K562 (cell line): ENCODE results near the gene FIBP. TPM values are rescaled to one million over a fixed set of nuclear protein-coding genes. Genes with fewer than 3 reads are reported as not detected.
A peak's percentile ranks its signal among the peaks of the same experiment; 100 is the strongest.

ENCODE experiments used
- ATAC-seq: fragments of 200-7000 bp; cut with Tn5 transposase; 3 replicates; pipeline ENCODE4 v1.9.1; 2020; ENCODE audit warnings: moderate library complexity
- BruUV-seq: library from RNA; stranded (reverse); fragments of 400-500 nt; replicated peaks from 2 replicates; lab custom pipeline; 2021; lab: Mats Ljungman, UMichigan
- CTCF ChIA-PET: fragments of 300-600 bp; formaldehyde crosslinking; extraction: SDS; loops from one replicate; lab custom pipeline; 2021; ENCODE audit warnings: low intra/inter-chr PET ratio; lab: Yijun Ruan, JAX
- POLR2A ChIA-PET: fragments of 300-600, 350-650 bp; sonication (Branson Sonifier 250); formaldehyde crosslinking; extraction: SDS; loops from one replicate; lab custom pipeline; 2021; ENCODE audit warnings: antibody characterized with exemption, inconsistent platforms; lab: Yijun Ruan, JAX
- DNase-seq, 4 experiments: peaks; one replicate each; pipeline versions ENCODE4 v3.0.0 to v3.0.0-alpha.2; 2011 to 2018; ENCODE audit warnings: low spot score in 3 of 4, mixed read lengths in 3 of 4; ENCODE audit errors: extremely low read depth in 1 of 4
- FAIRE-seq: peaks from 2 replicates; lab custom pipeline; 2011; peaks lifted over from hg19 to GRCh38; lab: Jason Lieb, UNC
- H2AFZ ChIP-seq: 2 replicates; pipeline ENCODE4 v1.6.0; 2011; ENCODE audit warnings: low read depth, low read length, control low read depth, inconsistent platforms
- H3K27ac ChIP-seq: fragments of 200-600 bp; 3 replicates; pipeline ENCODE4 v1.8.0; 2011; ENCODE audit warnings: low read depth, mild to moderate bottlenecking, control low read depth, inconsistent platforms, low read length, moderate library complexity, mixed read lengths; ENCODE audit errors: extremely low read depth
- H3K27me3 ChIP-seq, 2 experiments: fragments of 300-600 bp in 1 of 2; 2 replicates in 1 of 2; 3 replicates in 1 of 2; pipeline versions ENCODE4 v1.6.0 to v1.8.0; 2011; ENCODE audit warnings: inconsistent platforms in 2 of 2, low read length in 2 of 2, mild to moderate bottlenecking in 1 of 2, mixed read lengths in 1 of 2, moderate library complexity in 1 of 2; ENCODE audit not compliant: control insufficient read depth in 2 of 2, insufficient read depth in 2 of 2
- H3K36me3 ChIP-seq: fragments of 300-600 bp; 3 replicates; pipeline ENCODE4 v1.8.0; 2011; ENCODE audit warnings: mild to moderate bottlenecking, low read length, inconsistent platforms; ENCODE audit not compliant: control insufficient read depth, insufficient read depth
- H3K4me1 ChIP-seq, 2 experiments: fragments of 200-600 bp in 1 of 2; replicated peaks in 1 of 2; 2 replicates in 1 of 2; 3 replicates in 1 of 2; pipeline versions ENCODE4 v1.5.1 to v1.8.0; 2011; ENCODE audit warnings: inconsistent platforms in 2 of 2, low read length in 2 of 2, mild to moderate bottlenecking in 1 of 2, mixed read lengths in 1 of 2, moderate library complexity in 1 of 2; ENCODE audit not compliant: control insufficient read depth in 2 of 2, insufficient read depth in 2 of 2
- H3K4me2 ChIP-seq: 2 replicates; pipeline ENCODE4 v1.6.1; 2011; ENCODE audit warnings: low read length, control low read depth, inconsistent platforms, mixed read lengths; ENCODE audit not compliant: insufficient read depth
- H3K4me3 ChIP-seq: fragments of 200-600 bp; sonication (generic), shearing (Covaris generic); 2 replicates; pipeline ENCODE4 v1.5.1; 2016; ENCODE audit warnings: control low read depth, inconsistent platforms
- H3K79me2 ChIP-seq: fragments of 200-600 bp; 3 replicates; pipeline ENCODE4 v1.8.0; 2011; ENCODE audit warnings: low read length, inconsistent platforms; ENCODE audit not compliant: control insufficient read depth, insufficient read depth
- H3K9ac ChIP-seq, 2 experiments: 2 replicates each; pipeline versions ENCODE4 v1.6.0 to v1.6.1; 2011; ENCODE audit warnings: low read depth in 2 of 2, low read length in 2 of 2, control low read depth in 1 of 2, inconsistent platforms in 1 of 2, mild to moderate bottlenecking in 1 of 2, mixed read lengths in 1 of 2; ENCODE audit not compliant: insufficient read depth in 1 of 2
- H3K9me1 ChIP-seq: one replicate; pipeline ENCODE4 v1.6.0; 2011; ENCODE audit warnings: inconsistent platforms, mild to moderate bottlenecking, low read length, moderate library complexity; ENCODE audit not compliant: control insufficient read depth, insufficient read depth
- H3K9me3 ChIP-seq: replicated peaks from 2 replicates; pipeline ENCODE4 v1.5.1; 2011; ENCODE audit warnings: low read depth, low read length, inconsistent platforms; ENCODE audit not compliant: control insufficient read depth, insufficient read depth
- H4K20me1 ChIP-seq: replicated peaks from 2 replicates; pipeline ENCODE4 v1.6.1; 2011; ENCODE audit warnings: low read length, inconsistent platforms, mixed read lengths; ENCODE audit not compliant: control insufficient read depth, insufficient read depth
- AFF4 ChIP-seq: sonication (generic); formaldehyde crosslinking; IDR thresholded peaks from 2 replicates; pipeline ENCODE4 v1.8.0; 2023; ENCODE audit warnings: mild to moderate bottlenecking, missing genetic modification reagents
- ATF6 ChIP-seq: sonication (generic); formaldehyde crosslinking; IDR thresholded peaks from 2 replicates; pipeline ENCODE4 v1.4.0; 2020; ENCODE audit warnings: mild to moderate bottlenecking, missing genetic modification reagents
- BRD4 ChIP-seq: fragments of 200-600 bp; sonication (generic); IDR thresholded peaks from 2 replicates; pipeline ENCODE4 v1.6.1; 2017; ENCODE audit warnings: inconsistent platforms
- CHD1 ChIP-seq: fragments of 200-600 bp; sonication (generic); IDR thresholded peaks from one replicate; pipeline ENCODE4 v1.6.1; 2012; ENCODE audit warnings: mild to moderate bottlenecking, moderate library complexity, low read length, inconsistent platforms
- ETV6 ChIP-seq, 3 experiments: fragments of 150-350 bp in 1 of 3; sonication (generic) in 1 of 3; formaldehyde crosslinking in 1 of 3; IDR thresholded peaks; 2 replicates each; pipeline versions ENCODE4 v1.6.1 to v1.8.0; 2014 to 2022; ENCODE audit warnings: borderline replicate concordance in 2 of 3, low read depth in 2 of 3, antibody characterized with exemption in 1 of 3, low read length in 1 of 3, mild to moderate bottlenecking in 1 of 3, missing genetic modification reagents in 1 of 3
- GATA2 ChIP-seq: sonication (generic); formaldehyde crosslinking; IDR thresholded peaks from 2 replicates; pipeline ENCODE4 v1.4.0; 2020; ENCODE audit warnings: mild to moderate bottlenecking, missing genetic modification reagents
- KLF16 ChIP-seq: IDR thresholded peaks from 2 replicates; pipeline ENCODE4 v1.6.1; 2016; ENCODE audit warnings: antibody characterized with exemption
- SIN3A ChIP-seq, 2 experiments: fragments of 150-350 bp in 1 of 2; IDR thresholded peaks; 2 replicates each; pipeline ENCODE4 v1.6.1; 2011 to 2016; ENCODE audit warnings: borderline replicate concordance in 2 of 2, low read depth in 2 of 2, low read length in 2 of 2, mild to moderate bottlenecking in 2 of 2, moderate library complexity in 2 of 2; ENCODE audit not compliant: control insufficient read depth in 1 of 2
- TAF9B ChIP-seq: fragments of 450-650 bp; IDR thresholded peaks from 2 replicates; pipeline ENCODE4 v1.6.1; 2018; ENCODE audit warnings: mild to moderate bottlenecking; ENCODE audit not compliant: partially characterized antibody
- U2AF1 ChIP-seq: fragments of 200-400 bp; formaldehyde crosslinking; optimal IDR thresholded peaks from 2 replicates; pipeline ENCODE3; 2017; ENCODE audit warnings: mild to moderate bottlenecking, low read depth, low read length, moderate library complexity
- YY1 ChIP-seq, 3 experiments: IDR thresholded peaks; 2 replicates each; pipeline ENCODE4 v1.6.1; 2011; ENCODE audit warnings: low read length in 2 of 3, mild to moderate bottlenecking in 2 of 3, moderate library complexity in 2 of 3, borderline replicate concordance in 1 of 3, control low read depth in 1 of 3, low read depth in 1 of 3; ENCODE audit not compliant: insufficient read depth in 3 of 3, insufficient replicate concordance in 2 of 3, control insufficient read depth in 1 of 3, insufficient read length in 1 of 3; ENCODE audit errors: extremely low read depth in 1 of 3
- ZNF696 ChIP-seq: fragments of 250-450 bp; sonication (Bioruptor Pico); conservative IDR thresholded peaks from 2 replicates; pipeline ENCODE4 v1.4.0; 2020; ENCODE audit warnings: mild to moderate bottlenecking, moderate library complexity
- WGBS: fragments of 100-300 bp; shearing (Covaris generic); methylation state at CpG from one replicate; pipeline ENCODE4 v1.1.6; 2016; ENCODE audit warnings: low coverage, mixed read lengths; ENCODE audit not compliant: insufficient coverage; ENCODE audit errors: missing lambda C conversion rate; 5-methylcytosine and 5-hydroxymethylcytosine counted together
- in situ Hi-C: fragments of 300-500 bp; cut with MboI; formaldehyde crosslinking; loops from 4 replicates; pipeline ENCODE4 v1.15.0; 2018; ENCODE audit warnings: inconsistent platforms, mixed read lengths
- intact Hi-C: fragments of 100-400 bp; cut with micrococcal nuclease; formaldehyde crosslinking; loops from 2 replicates; pipeline ENCODE4 v1.14.2; 2022
- polyA plus RNA-seq, 8 experiments: library from polyadenylated mRNA; depleted of rRNA in 4 of 8; stranded (reverse) in 5 of 8; unstranded in 3 of 8; fragments of >200 nt; fragmentation: Nextera tagmentation in 2 of 8; fragmentation: Illumina TruSeq in 1 of 8; extraction: Ambion mirVana in 2 of 8; extraction: Trizol in 1 of 8; gene quantifications; 2 replicates each; pipeline versions ENCODE4 v1.2.1 to v1.2.3, GENCODE V29; 2011 to 2014; ENCODE audit warnings: inconsistent platforms in 1 of 8, missing spikeins in 1 of 8
- total RNA-seq, 7 experiments: library from RNA; depleted of rRNA in 6 of 7; stranded (reverse); fragments of >200 nt in 6 of 7; fragmentation: Illumina TruSeq in 2 of 7; extraction: Trizol in 2 of 7; gene quantifications; 2 replicates each; pipeline versions ENCODE4 v1.2.1 to v1.2.3, GENCODE V29; 2011 to 2021; ENCODE audit warnings: low replicate concordance in 1 of 7

The FIBP gene
- total and polyA plus RNA-seq, 9 of the 15 experiments (the other 6 are each of a cell fraction or from before 2014, with no cell fraction given): 41.2 to 79.2 (median 48.6) TPM

DNA sequence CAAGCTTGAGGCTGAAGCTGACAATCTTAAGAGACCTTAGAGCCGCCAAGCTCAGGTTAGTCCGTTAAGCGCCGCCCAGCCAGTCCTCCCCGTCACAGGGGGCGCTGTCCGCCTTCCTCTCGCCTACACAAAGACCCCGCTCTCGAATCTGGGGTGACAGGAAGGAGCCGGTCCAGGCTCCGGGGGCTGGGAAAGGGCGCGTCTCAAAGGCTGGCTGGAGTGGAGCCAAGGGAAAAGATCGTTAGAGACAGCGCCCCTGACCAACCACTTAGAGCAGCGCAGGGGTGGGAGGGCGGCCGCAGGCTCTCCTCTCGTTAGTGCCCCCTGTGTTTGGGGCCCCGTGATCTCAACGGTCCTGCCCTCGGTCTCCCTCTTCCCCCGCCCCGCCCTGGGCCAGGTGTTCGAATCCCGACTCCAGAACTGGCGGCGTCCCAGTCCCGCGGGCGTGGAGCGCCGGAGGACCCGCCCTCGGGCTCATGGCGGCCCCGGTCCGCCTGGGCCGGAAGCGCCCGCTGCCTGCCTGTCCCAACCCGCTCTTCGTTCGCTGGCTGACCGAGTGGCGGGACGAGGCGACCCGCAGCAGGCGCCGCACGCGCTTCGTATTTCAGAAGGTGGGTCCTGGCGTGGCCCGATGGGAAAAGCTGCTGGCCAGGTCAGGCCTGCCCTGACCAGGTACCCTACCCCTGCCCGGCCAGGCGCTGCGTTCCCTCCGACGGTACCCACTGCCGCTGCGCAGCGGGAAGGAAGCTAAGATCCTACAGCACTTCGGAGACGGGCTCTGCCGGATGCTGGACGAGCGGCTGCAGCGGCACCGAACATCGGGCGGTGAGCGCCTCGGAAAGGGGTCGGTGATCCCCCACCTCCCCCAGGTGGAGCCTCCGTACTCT is 27.8 kb downstream of the FIBP start, which contains the start of gene MUS81:
Gene MUS81 (plus strand): TSS at position 156 of the 887 bp plus-strand sequence. CDS start 321 bp downstream, at position 477.
- Histone ChIP-seq H2AFZ (peak within 1 kb of the TSS; percentile 69), H3K9me1 (peaks cover 9% of the 10 kb centered on the region), H3K27ac (peak within 1 kb of the TSS; percentile 96), H3K9ac (peak within 1 kb of the TSS; percentile 99 to 100), H3K36me3 (peaks cover 57% of the 10 kb centered on the region), H3K27me3 (no peaks in the 10 kb centered on the region; a peak in 1 of 5 replicates), H3K9me3 (no peaks in the 10 kb centered on the region), H3K4me2 (peak within 1 kb of the TSS; percentile 95), H3K4me1 (peaks cover 14 to 76% of the 10 kb centered on the region in 2 experiments), H3K4me3 (peak within 1 kb of the TSS; percentile 95), H3K79me2 (peaks cover 51% of the 10 kb centered on the region), H4K20me1 (peaks cover 19% of the 10 kb centered on the region)
- ATAC-seq: peak; percentile 68
- DNase-seq: peak; percentile 84 to 99 (median 90)
- peak; percentile 94 for FAIRE-seq
- ChIA-PET POLR2A (interaction anchor here (0.6 to 5.6 kb wide), 31 partner anchors 8 to 787 kb away, joined by 3 to 151 read pairs (median 4); partner anchors contain the start of genes AP5B1, BANF1, CCDC85B and EIF1AD), CTCF (interaction anchor here (0.7 to 0.9 kb wide), 2 partner anchors 25 to 28 kb away, joined by 3 to 4 read pairs; partner anchors contain the start of gene FIBP)
- in situ Hi-C loops (no loop called here), intact Hi-C loops (loop anchor here (1.0 kb wide), 1 partner anchor 28 kb away; the partner anchor contains the start of gene FIBP)
- under 1% methylated on average over 72 of the region's 78 CpGs for WGBS
- TSS peak; percentile 42 for BruUV-seq
- TF ChIP-seq CHD1 (peak; percentile 95), GATA2 (CRISPR knock-in tag) (no peak), U2AF1 (peak; percentile 61), KLF16 (peak; percentile 38; the same call in 1 of the 2 replicates), SIN3A (IDR thresholded peaks at IDR 0.05; ENCODE audit: borderline replicate concordance in 2 of 2, control insufficient read depth in 1 of 2, low read depth in 2 of 2, low read length in 2 of 2) (peak in 1 of 2 experiments; percentile 82; a peak in 2 of 4 replicates), TAF9B (peak; percentile 82), YY1 (IDR thresholded peaks at IDR 0.05; ENCODE audit: borderline replicate concordance in 1 of 3, control insufficient read depth in 1 of 3, extremely low read depth in 1 of 3, insufficient read depth in 3 of 3, insufficient read length in 1 of 3, insufficient replicate concordance in 2 of 3, low read depth in 1 of 3, low read length in 2 of 3) (peak; percentile 35 to 93 (median 80)), ATF6 (CRISPR knock-in tag) (0 out of 2 replicates have a peak, but pooled peaks have one; percentile 21), ZNF696 (CRISPR knock-in tag) (no peak), ETV6 (IDR thresholded peaks at IDR 0.05; ENCODE audit: borderline replicate concordance in 1 of 2, low read depth in 2 of 2, low read length in 1 of 2) (no peak), ETV6 (CRISPR knock-in tag; IDR thresholded peaks at IDR 0.05; ENCODE audit: borderline replicate concordance) (no peak; the same call in 1 of the 2 replicates), AFF4 (peak; percentile 6; the same call in 1 of the 2 replicates), BRD4 (peak; percentile 56; the same call in 1 of the 2 replicates)
